Embryonic facial prominence (tissue), 1 donor: ENCODE measurements around the gene C1orf198.

ENCODE experiments used
- DNase-seq: peaks from one replicate; pipeline ENCODE4 v3.0.0-alpha.2; 2016; ENCODE audit errors: extremely low spot score

C1orf198 gene

DNA sequence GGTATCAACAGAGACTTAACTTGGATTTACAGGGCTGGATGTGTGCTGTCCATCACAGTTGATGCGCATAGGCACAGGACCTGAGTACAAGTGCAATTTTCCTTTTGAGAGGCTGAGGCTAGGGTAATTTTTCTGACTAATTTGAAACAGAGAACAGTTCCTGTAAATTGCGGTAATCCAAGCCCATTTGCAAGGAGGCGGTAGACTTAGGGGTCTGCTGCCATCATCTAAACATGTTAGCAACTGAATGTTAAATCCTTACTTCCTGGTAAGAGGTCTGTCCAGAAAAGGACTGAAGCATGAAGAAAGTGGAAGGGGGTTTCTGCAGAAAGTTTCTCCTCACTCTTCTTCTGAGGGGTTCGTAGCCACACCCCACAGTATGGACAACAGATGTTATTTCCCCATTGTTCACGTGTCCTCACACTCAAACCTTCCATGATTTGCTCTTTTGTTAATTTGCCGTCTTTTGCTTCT lies 23.7 kb upstream of the C1orf198 start:
- no peak for DNase-seq

DNA sequence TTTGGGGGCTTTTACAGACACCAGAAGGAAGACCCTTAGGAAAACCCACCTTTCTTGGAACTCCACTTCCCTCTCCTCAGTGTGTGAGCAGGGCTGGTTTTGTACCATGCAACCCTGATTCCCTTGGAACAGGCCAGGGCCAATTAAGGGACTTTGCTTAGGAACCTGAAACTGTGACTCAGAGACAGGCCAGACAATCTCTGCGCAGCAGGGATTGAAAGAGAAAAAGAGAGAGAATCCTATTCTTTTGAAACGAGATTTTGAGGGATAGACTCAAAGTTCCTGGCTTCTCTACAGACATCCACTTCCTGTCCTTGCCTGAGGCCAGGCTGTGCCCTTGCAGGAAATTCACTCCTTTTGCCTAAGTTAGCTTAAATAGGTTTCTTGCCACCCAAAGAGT lies 23.1 kb upstream of the C1orf198 start:
- DNase-seq: no peak

DNA sequence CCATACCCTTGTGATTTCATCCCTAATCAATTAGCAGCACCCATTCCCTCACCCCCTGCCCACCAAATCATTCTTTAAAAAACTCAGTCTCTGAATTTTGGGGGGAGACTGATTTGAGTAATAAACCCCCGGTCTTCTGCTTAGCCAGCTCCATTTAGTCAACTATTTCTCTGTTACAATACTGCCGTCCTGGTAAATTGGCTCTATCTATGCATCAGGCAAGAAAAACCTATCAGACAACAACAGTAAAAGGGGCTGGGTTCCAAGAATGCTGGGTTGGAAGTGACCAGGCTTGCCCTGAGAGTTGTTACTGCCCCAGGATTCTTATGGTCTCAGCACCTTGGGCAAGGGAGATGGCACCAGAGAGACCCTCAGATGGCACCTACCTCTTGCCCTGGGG lies 16.3 kb upstream of the C1orf198 start:
- no peak for DNase-seq

GRCh38 chr1:230883967-230884366 lies 15.6 kb upstream of the C1orf198 start:
- no peak for DNase-seq

- DNase-seq: no peak
Measured at GRCh38 chr1:230879778-230880177, 11.5 kb upstream of the C1orf198 start.

- peak; percentile 47 for DNase-seq
Measured at GRCh38 chr1:230878591-230878990, 10.3 kb upstream of the C1orf198 start.

- DNase-seq: no peak
Measured at GRCh38 chr1:230877924-230878590, 9.7 kb upstream of the C1orf198 start.

DNA sequence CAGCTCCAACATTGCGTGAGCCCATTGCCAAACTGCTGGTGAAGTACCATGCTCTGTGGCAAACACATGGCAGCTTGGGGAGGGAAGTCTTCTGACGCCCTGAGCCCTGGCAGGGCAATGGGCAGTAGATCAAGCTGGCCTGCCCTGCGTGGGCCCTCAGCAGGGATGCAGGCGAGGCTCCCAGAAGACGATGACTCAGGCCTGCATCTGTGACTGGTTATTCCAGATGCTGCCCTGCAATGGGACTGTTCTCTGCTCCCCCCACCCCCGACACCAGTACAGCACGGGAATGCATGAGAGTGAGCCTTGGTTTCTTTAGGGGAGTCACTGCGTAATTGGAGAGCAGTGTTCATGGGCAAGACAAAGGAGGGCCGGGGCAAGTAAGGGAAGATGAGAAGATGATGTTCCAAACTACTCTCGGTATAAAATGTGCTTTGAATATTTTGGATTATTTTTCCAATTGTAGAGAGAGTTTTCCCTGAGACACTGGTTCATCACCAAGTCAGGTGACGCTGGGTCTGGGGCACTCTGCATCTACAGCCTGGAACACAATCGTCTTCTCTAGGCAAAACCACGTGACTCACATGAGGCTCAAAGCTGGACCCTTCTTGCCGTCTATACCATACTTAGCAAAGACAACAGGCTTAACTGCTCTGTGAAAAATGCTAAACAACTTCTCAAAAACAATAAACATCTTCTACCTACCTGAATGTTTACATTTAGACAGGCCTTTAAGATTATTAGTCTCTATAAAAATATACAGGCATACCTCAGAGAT lies 9.0 kb upstream of the C1orf198 start:
- DNase-seq: no peak

- no peak for DNase-seq
Measured at GRCh38 chr1:230876660-230877059, 8.3 kb upstream of the C1orf198 start.

- DNase-seq: no peak
Measured at GRCh38 chr1:230875370-230875769, 7.0 kb upstream of the C1orf198 start.

GRCh38 chr1:230870916-230871315 lies 2.6 kb upstream of the C1orf198 start:
- no peak for DNase-seq

DNA sequence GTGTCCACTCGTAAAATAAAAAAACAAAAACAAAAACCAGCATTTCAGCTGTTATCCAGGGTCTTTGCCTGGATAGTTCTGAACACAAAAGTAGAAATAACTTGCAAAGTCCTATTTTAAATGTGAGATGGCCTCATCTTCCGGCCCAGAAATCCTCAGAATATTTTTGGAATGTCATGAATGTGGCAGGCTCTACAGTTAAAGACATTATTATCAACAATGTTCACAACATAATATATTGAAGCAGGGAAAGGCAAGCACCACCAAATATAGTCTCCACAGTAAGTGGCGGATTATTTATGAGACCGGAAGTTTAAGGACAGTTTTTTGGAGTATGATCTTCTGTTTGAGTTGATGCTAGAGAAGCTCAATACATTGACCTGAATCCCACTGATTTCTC lies 1.2 kb upstream of the C1orf198 start:
- no peak for DNase-seq

GRCh38 chr1:230868736-230869385 lies 540 bp upstream of the C1orf198 start:
- no peak for DNase-seq

- no peak for DNase-seq
Measured at GRCh38 chr1:230867101-230867902, 1.0 kb downstream of the C1orf198 start.

GRCh38 chr1:230866171-230867070 lies 1.9 kb downstream of the C1orf198 start:
- DNase-seq: no peak

GRCh38 chr1:230865062-230865817 lies 3.1 kb downstream of the C1orf198 start:
- no peak for DNase-seq

- DNase-seq: no peak
Measured at GRCh38 chr1:230864441-230864840, 3.9 kb downstream of the C1orf198 start.

DNA sequence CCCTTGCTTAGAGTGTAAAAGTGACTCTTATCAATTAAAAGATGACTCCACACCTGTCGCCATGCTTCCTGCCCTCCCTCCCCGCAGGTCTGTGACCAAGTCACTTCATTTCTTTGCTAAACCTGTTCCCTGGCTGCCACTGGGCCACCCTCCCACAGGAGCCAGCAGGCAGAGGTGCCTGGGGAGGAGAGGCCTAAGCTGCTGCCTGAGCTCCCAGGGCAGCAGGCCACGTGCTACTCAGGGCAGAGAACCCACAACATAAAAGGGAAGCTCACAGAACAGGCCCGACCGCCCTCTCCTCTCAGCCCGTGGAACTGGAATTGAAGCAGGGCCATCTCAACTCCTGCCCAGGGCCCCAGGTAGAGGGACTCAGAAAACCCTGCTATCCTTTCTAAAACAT lies 4.9 kb downstream of the C1orf198 start:
- DNase-seq: no peak

DNA sequence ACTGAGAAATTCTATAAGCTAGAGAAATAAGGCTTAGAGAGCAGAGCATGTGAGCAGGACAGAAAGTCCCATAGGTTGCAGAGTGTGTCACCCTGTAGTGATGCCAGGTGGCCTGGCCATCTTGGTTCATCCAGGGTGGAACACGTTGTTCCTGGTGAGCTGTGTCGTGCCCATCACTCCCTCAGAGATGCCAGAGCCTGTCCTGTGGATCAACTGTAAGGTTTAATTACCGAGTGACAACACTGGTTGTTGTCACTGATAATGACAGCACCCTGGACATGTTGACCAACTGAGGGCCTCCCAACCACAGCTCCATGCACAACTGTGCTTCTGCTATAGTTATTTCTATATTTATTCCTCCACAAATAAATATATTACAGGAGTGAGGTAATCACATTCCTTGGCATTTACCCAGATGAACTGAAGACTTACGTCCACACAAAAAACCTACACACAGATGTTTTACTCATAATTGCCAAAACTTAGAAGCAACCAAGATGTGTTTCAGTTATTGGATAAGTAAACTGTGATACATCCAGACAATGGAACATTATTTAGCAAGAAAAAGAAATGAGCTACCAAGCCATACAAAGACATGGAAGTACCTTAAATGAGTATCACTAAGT lies 6.2 kb downstream of the C1orf198 start:
- DNase-seq: no peak

- DNase-seq: no peak
Measured at GRCh38 chr1:230861489-230861888, 6.8 kb downstream of the C1orf198 start.
